B cell (primary cell): ENCODE data around the gene HOXC6. TPM values are rescaled to one million over a fixed set of nuclear protein-coding genes. Genes with fewer than 3 reads are reported as not detected.

Experiments used
- ATAC-seq: fragments of 200-7000 bp; cut with Tn5 transposase; one replicate; pipeline ENCODE4 v1.10.0; 2021; ENCODE audit warnings: low read depth, mild to moderate bottlenecking, moderate number of reproducible peaks, moderate library complexity
- CTCF ChIA-PET: fragments of 350-600 bp; sonication (Branson Sonifier 250); formaldehyde crosslinking; loops from one replicate; lab custom pipeline; 2021; ENCODE audit warnings: antibody characterized with exemption, inconsistent platforms; lab: Charles Lee
- POLR2A ChIA-PET: fragments of 350-600 bp; sonication (Branson Sonifier 250); formaldehyde crosslinking; loops from one replicate; lab custom pipeline; 2021; ENCODE audit warnings: antibody characterized with exemption; lab: Charles Lee
- DNase-seq: peaks from one replicate; pipeline ENCODE4 v3.0.0; 2013
- H2AFZ ChIP-seq: 2 replicates; pipeline ENCODE4 v1.6.1; 2012; ENCODE audit warnings: mild to moderate bottlenecking, low read depth, low read length; ENCODE audit not compliant: insufficient read depth, poor library complexity, severe bottlenecking
- H3K27ac ChIP-seq, 2 donors: 1 replicate in 1 of 2; 2 replicates in 1 of 2; pipeline ENCODE4 v1.5.1; 2012 to 2013; ENCODE audit warnings: low read length in 2 of 2, mild to moderate bottlenecking in 2 of 2, moderate library complexity in 1 of 2
- H3K27me3 ChIP-seq, 4 experiments: fragments of 200-600 bp in 1 of 4; sonication (generic) in 1 of 4; replicated peaks in 1 of 4; 1 replicate in 2 of 4; 2 replicates in 2 of 4; pipeline versions ENCODE4 v1.6.1 to v1.7.0; 2013 to 2016; ENCODE audit warnings: low read length in 3 of 4, mild to moderate bottlenecking in 2 of 4, mixed read lengths in 1 of 4, moderate library complexity in 1 of 4; ENCODE audit not compliant: insufficient read depth in 4 of 4, control insufficient read depth in 3 of 4; ENCODE audit errors: control extremely low read depth in 1 of 4
- H3K36me3 ChIP-seq, 2 experiments: replicated peaks in 1 of 2; 1 replicate in 1 of 2; 2 replicates in 1 of 2; pipeline versions ENCODE4 v1.6.1 to v1.7.1; 2013; ENCODE audit warnings: low read length in 1 of 2; ENCODE audit not compliant: insufficient read depth in 2 of 2, control insufficient read depth in 1 of 2; ENCODE audit errors: control extremely low read depth in 1 of 2, extremely low read depth in 1 of 2
- H3K4me1 ChIP-seq, 2 donors: fragments of 200-600 bp in 1 of 2; sonication (generic) in 1 of 2; 1 replicate in 1 of 2; 2 replicates in 1 of 2; pipeline versions ENCODE4 v1.5.1 to v1.6.1; 2013 to 2017; ENCODE audit warnings: low read length in 2 of 2; ENCODE audit not compliant: control insufficient read depth in 2 of 2, insufficient read depth in 2 of 2
- H3K4me2 ChIP-seq: replicated peaks from 2 replicates; pipeline ENCODE3; 2012; ENCODE audit warnings: mild to moderate bottlenecking, low read depth, low read length; ENCODE audit not compliant: poor library complexity, severe bottlenecking
- H3K4me3 ChIP-seq, 5 experiments: fragments of 200-600 bp in 1 of 5; sonication (generic) in 1 of 5; 1 replicate in 3 of 5; 2 replicates in 2 of 5; pipeline versions ENCODE4 v1.5.1 to v1.7.0; 2011 to 2016; ENCODE audit warnings: low read length in 4 of 5, mild to moderate bottlenecking in 4 of 5, low read depth in 2 of 5, control low read depth in 1 of 5, moderate library complexity in 1 of 5; ENCODE audit not compliant: insufficient read depth in 1 of 5; ENCODE audit errors: control extremely low read depth in 1 of 5, extremely low read depth in 1 of 5
- H3K79me2 ChIP-seq: fragments of 200-600 bp; sonication (generic); one replicate; pipeline ENCODE4 v1.6.0; 2016; ENCODE audit warnings: low read length; ENCODE audit not compliant: control insufficient read depth, insufficient read depth
- H3K9ac ChIP-seq: fragments of 200-600 bp; sonication (generic); 2 replicates; pipeline ENCODE4 v1.6.1; 2017; ENCODE audit warnings: mild to moderate bottlenecking, low read length, moderate library complexity
- H3K9me3 ChIP-seq, 3 donors: one replicate each; pipeline versions ENCODE4 v1.6.1 to v1.7.1; 2013; ENCODE audit warnings: low read length in 2 of 3; ENCODE audit not compliant: control insufficient read depth in 2 of 3, insufficient read depth in 1 of 3; ENCODE audit errors: control extremely low read depth in 1 of 3
- H4K20me1 ChIP-seq: 2 replicates; pipeline ENCODE4 v1.6.0; 2012; ENCODE audit warnings: mild to moderate bottlenecking, low read length; ENCODE audit not compliant: insufficient read depth, control insufficient read depth, poor library complexity, severe bottlenecking
- H3K27ac Mint-ChIP-seq: one replicate; pipeline ENCODE4 v1.8.0; 2021; ENCODE audit warnings: mixed read lengths
- H3K27me3 Mint-ChIP-seq: one replicate; pipeline ENCODE4 v1.8.0; 2021; ENCODE audit warnings: mixed read lengths
- H3K4me1 Mint-ChIP-seq: one replicate; pipeline ENCODE4 v1.8.0; 2021; ENCODE audit warnings: mixed read lengths
- H3K4me3 Mint-ChIP-seq: one replicate; pipeline ENCODE4 v1.8.0; 2021; ENCODE audit warnings: mixed read lengths
- H3K9me3 Mint-ChIP-seq: one replicate; pipeline ENCODE4 v1.8.0; 2022; ENCODE audit warnings: mixed read lengths; ENCODE audit not compliant: insufficient read depth
- CTCF ChIP-seq: fragments of 200-600 bp; IDR thresholded peaks from one replicate; pipeline ENCODE4 v1.8.0; 2022; ENCODE audit warnings: antibody characterized with exemption, mild to moderate bottlenecking
- EZH2 ChIP-seq: IDR thresholded peaks from 2 replicates; pipeline ENCODE4 v1.6.1; 2012; ENCODE audit warnings: borderline replicate concordance, low read depth, mild to moderate bottlenecking, moderate library complexity, low read length; ENCODE audit not compliant: insufficient read depth, poor library complexity, severe bottlenecking
- WGBS: methylation state at CpG from one replicate; pipeline ENCODE4 v1.1.5; 2013; ENCODE audit warnings: missing lambda C conversion rate; ENCODE audit not compliant: insufficient coverage; 5-methylcytosine and 5-hydroxymethylcytosine counted together
- intact Hi-C: fragments of 100-400 bp; cut with micrococcal nuclease; formaldehyde crosslinking; loops from one replicate; pipeline ENCODE4 v1.10.0; 2022
- polyA plus RNA-seq: library from polyadenylated mRNA; depleted of rRNA; stranded (reverse); fragments of >200 nt; gene quantifications from 2 replicates; pipeline ENCODE4 v1.2.3, GENCODE V29; 2012
- total RNA-seq, 2 donors: library from RNA; stranded (reverse); fragments of 120-200 nt in 1 of 2; gene quantifications; 1 replicate in 1 of 2; 2 replicates in 1 of 2; pipeline versions ENCODE4 v1.2.3 to v1.2.4, GENCODE V29; 2013 to 2022

HOXC6 gene
- total and polyA plus RNA-seq, 2 donors (not counting 1 experiment from before 2014, with no cell fraction given): not detected

GRCh38 chr12:54029529-54030441 is 1.5 kb downstream of the HOXC6 start:
- peaks cover 70% of the 10 kb centered on the region for H3K27me3 Mint-ChIP-seq
- peaks cover 27 to 52% of the 10 kb centered on the region in 2 donors for H3K4me1 ChIP-seq
- no peak for ATAC-seq
- H3K9me3 Mint-ChIP-seq: no peaks in the 10 kb centered on the region
- WGBS: 24% methylated on average over 37 of the region's 53 CpGs
- H3K9ac ChIP-seq: no peak overlapping the region
- no peaks in the 10 kb centered on the region for H4K20me1 ChIP-seq
- TF ChIP-seq CTCF: no peak
- TF ChIP-seq EZH2: no peak
- H3K79me2 ChIP-seq: no peaks in the 10 kb centered on the region
- intact Hi-C loops: loop anchor here (5.0 kb wide), 2 partner anchors 32 to 62 kb away; no protein-coding TSS in a partner anchor
- no peak overlapping the region for H2AFZ ChIP-seq
- no peak overlapping the region for H3K4me3 Mint-ChIP-seq
- H3K4me3 ChIP-seq: no peak overlapping the region
- ChIA-PET CTCF (interaction anchor here (0.7 to 4.3 kb wide), 8 partner anchors 19 to 183 kb away, joined by 3 to 151 read pairs (median 3); partner anchors contain the start of genes HOXC8 and SMUG1), POLR2A (no interaction called here)
- peaks cover 0 to 51% (median 6%) of the 10 kb centered on the region in 3 donors for H3K9me3 ChIP-seq
- peak overlapping the region; percentile 18 for H3K4me2 ChIP-seq
- H3K27ac Mint-ChIP-seq: no peak overlapping the region
- peaks cover 0 to 96% (median 78%) of the 10 kb centered on the region in 4 experiments for H3K27me3 ChIP-seq
- peaks cover 30% of the 10 kb centered on the region for H3K4me1 Mint-ChIP-seq
- H3K27ac ChIP-seq: no peak overlapping the region
- DNase-seq: peak; percentile 39
- no peaks in the 10 kb centered on the region for H3K36me3 ChIP-seq

- Histone ChIP-seq H2AFZ (no peak overlapping the region), H3K27me3 (peaks cover 0 to 98% (median 79%) of the 10 kb centered on the region in 4 experiments), H4K20me1 (no peaks in the 10 kb centered on the region), H3K79me2 (no peaks in the 10 kb centered on the region), H3K4me3 (no peak overlapping the region), H3K9me3 (peaks cover 0 to 55% (median 6%) of the 10 kb centered on the region in 3 donors), H3K27ac (no peak overlapping the region), H3K9ac (no peak overlapping the region), H3K36me3 (no peaks in the 10 kb centered on the region), H3K4me1 (peaks cover 28 to 55% of the 10 kb centered on the region in 2 donors), H3K4me2 (no peak overlapping the region)
- CTCF ChIA-PET: interaction anchor here (0.7 to 6.4 kb wide), 10 partner anchors 14 to 186 kb away, joined by 3 to 151 read pairs (median 17); partner anchors contain the start of genes HOXC8 and SMUG1
- H3K4me1 Mint-ChIP-seq: peaks cover 34% of the 10 kb centered on the region
- no peak overlapping the region for H3K4me3 Mint-ChIP-seq
- intact Hi-C loops: loop anchor here (5.0 kb wide), 2 partner anchors 33 to 63 kb away; no protein-coding TSS in a partner anchor
- ATAC-seq (no peak), DNase-seq (peak; percentile 14)
- WGBS: no CpG with 5 or more reads among the region's 7 CpGs
- H3K27ac Mint-ChIP-seq: no peak overlapping the region
- peaks cover 76% of the 10 kb centered on the region for H3K27me3 Mint-ChIP-seq
- POLR2A ChIA-PET: no interaction called here
- H3K9me3 Mint-ChIP-seq: no peaks in the 10 kb centered on the region
- TF ChIP-seq EZH2: peak; percentile 14
- no peak for TF ChIP-seq CTCF
These were observed 2.2 kb downstream of the HOXC6 start for GRCh38 chr12:54030442-54030801.
